HPDE6-E6E7 (cell line): Measurements from ENCODE around the gene AKAP12.

ENCODE experiments used
- DNase-seq: peaks from one replicate; pipeline ENCODE4 v3.0.0; 2011; ENCODE audit warnings: missing footprints; ENCODE audit errors: extremely low spot score

The AKAP12 gene

GRCh38 chr6:151284548-151285017 lies 44.8 kb downstream of the AKAP12 start:
- DNase-seq: no peak

GRCh38 chr6:151285122-151285521 lies 45.4 kb downstream of the AKAP12 start:
- no peak for DNase-seq

- DNase-seq: no peak
These were observed 46.4 kb downstream of the AKAP12 start for GRCh38 chr6:151286214-151286613.

GRCh38 chr6:151288712-151289398 lies 49.1 kb downstream of the AKAP12 start:
- DNase-seq: no peak

GRCh38 chr6:151289399-151290007 lies 49.7 kb downstream of the AKAP12 start:
- no peak for DNase-seq

- DNase-seq: no peak
These were observed 51.3 kb downstream of the AKAP12 start for GRCh38 chr6:151290877-151291721.

GRCh38 chr6:151291722-151292059 lies 51.9 kb downstream of the AKAP12 start:
- no peak for DNase-seq

GRCh38 chr6:151292974-151293687 lies 53.4 kb downstream of the AKAP12 start:
- DNase-seq: no peak

GRCh38 chr6:151293688-151294016 lies 53.9 kb downstream of the AKAP12 start:
- DNase-seq: no peak

- no peak for DNase-seq
These were observed 54.9 kb downstream of the AKAP12 start for GRCh38 chr6:151294561-151295101.

GRCh38 chr6:151297886-151298285 lies 58.1 kb downstream of the AKAP12 start:
- no peak for DNase-seq

- DNase-seq: no peak
These were observed 59.2 kb downstream of the AKAP12 start for GRCh38 chr6:151299011-151299410.

- no peak for DNase-seq
These were observed 60.7 kb downstream of the AKAP12 start for GRCh38 chr6:151300267-151300991.

GRCh38 chr6:151301547-151301946 lies 61.8 kb downstream of the AKAP12 start:
- no peak for DNase-seq

- no peak for DNase-seq
These were observed 63.5 kb downstream of the AKAP12 start for GRCh38 chr6:151303231-151303630.

- DNase-seq: no peak
These were observed 66.6 kb downstream of the AKAP12 start for GRCh38 chr6:151306269-151306783.

GRCh38 chr6:151307501-151307900 lies 67.7 kb downstream of the AKAP12 start:
- no peak for DNase-seq

- no peak for DNase-seq
These were observed 69.9 kb downstream of the AKAP12 start for GRCh38 chr6:151309619-151310018.

GRCh38 chr6:151310279-151310678 lies 70.5 kb downstream of the AKAP12 start:
- no peak for DNase-seq

GRCh38 chr6:151310852-151311767 lies 71.3 kb downstream of the AKAP12 start:
- DNase-seq: no peak
